A204.1 (cell line): Measurements from ENCODE around the gene ZFPM1.

Experiments
- FAIRE-seq: peaks from 2 replicates; lab custom pipeline; 2012; peaks lifted over from hg19 to GRCh38; lab: Jason Lieb, UNC

The ZFPM1 gene

DNA sequence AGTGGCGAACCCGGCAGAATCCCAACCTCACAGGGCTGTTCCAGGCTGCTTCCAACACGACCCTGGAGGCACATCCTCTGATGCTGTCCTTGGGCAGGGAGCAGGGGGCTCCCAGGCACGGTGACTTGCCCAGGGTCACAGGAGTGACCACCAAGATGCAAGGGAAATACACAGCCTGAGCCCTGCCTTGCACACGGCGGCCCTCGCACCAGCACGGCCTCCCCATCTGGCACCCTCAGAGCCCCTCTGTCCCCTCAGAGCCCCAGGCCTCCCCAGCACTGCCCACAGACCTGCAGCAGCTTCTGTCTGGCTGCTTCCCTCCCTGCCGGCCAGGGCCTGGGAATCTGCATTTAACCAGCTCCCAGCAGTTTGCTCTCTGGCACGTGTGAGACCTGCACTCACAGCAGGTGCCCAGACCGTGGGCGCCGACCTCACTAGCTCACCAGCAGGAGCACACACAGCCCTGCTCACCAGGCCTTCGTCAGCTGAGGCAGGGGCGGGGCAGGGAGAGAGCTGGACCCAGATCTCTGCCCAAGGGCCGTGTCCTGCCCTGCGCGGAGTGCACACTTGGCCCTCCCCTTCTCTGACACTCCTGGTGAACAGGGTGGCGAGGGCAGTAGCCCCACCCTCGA, 87.4 kb downstream of the ZFPM1 start:
- FAIRE-seq: no peak

DNA sequence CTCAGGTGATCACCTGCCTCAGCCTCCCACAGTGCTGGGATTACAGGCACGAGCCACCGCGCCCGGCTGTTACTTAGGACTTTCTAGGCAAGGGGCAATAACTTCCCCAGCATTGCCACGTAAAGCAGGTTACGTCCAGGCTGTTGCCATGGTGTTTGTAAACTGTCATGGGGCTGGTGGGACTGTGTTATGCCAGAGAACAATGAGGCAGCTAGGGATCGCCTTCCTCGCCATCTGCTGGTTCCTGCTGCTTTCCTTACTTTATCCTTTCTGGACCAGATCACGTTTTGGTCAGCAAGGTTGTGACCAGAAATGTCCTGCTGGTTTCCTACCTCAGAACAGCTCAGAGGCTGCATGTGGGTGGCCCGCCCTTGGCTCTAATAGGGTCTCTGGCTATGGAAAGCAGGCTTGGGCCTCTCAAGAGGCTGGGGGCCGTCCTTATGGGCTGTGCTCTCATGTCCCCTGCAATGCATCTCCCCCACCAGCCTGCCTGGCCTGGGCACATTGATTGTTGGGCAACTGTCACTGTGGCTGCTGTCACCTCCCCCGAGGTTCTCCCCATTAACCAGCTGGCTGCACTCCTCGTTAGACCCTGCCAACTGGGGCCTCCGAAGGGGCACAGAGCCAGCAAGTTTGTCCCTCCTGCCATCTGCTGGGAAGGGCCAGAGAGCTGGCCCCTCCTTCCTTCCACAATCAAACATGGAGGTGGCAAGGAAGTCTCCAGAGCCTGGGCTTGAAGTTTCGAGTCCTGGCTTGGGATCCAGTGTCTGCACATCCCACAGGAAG, 88.9 kb downstream of the ZFPM1 start:
- no peak for FAIRE-seq

DNA sequence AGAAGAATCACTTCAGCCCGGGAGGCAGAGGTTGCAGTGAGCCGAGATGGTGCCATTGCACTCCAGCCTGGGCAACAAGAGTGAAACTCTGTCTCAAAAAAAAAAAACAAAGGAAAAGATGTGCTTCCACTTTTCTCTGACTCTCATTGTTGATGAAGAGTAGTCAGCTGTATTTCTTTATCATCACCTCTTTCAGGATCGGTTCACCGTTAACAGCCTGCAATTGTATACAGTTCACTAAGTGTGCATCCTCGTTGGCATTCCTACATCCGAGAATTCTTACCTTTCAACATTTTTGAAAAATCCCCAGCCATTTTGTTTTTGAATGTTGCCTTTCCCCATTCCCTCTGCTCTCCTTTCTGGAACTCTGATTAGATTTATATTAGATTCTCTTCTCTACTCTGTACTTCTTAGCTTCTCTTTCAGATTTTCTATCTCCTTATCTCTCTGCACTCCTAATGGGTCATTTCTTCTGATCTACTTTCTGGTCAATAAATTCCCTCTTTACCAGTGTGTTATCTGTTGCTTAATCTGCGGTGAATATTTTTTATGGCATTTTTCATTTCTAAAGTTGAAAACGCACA, 90.2 kb downstream of the ZFPM1 start:
- no peak for FAIRE-seq

DNA sequence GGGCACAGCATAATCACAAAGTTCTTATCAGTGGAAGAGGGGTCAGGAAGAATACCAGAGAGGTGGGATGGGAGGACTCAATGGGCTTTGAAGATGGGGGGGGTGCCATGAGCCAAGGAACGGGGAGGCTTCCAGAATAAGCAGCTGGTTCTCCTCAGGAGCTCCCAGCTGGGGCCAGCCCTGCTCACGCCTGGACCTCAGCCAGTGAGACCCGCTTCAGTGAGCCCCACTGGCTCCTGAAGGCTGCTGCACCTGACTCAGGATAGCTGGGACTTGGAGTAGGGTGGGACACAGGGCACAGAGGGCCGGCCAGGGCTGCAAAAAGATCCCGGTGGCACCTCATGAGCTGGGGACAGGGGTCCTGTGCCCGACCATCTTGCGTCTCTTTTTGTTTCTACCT, 92.7 kb downstream of the ZFPM1 start:
- no peak for FAIRE-seq

DNA sequence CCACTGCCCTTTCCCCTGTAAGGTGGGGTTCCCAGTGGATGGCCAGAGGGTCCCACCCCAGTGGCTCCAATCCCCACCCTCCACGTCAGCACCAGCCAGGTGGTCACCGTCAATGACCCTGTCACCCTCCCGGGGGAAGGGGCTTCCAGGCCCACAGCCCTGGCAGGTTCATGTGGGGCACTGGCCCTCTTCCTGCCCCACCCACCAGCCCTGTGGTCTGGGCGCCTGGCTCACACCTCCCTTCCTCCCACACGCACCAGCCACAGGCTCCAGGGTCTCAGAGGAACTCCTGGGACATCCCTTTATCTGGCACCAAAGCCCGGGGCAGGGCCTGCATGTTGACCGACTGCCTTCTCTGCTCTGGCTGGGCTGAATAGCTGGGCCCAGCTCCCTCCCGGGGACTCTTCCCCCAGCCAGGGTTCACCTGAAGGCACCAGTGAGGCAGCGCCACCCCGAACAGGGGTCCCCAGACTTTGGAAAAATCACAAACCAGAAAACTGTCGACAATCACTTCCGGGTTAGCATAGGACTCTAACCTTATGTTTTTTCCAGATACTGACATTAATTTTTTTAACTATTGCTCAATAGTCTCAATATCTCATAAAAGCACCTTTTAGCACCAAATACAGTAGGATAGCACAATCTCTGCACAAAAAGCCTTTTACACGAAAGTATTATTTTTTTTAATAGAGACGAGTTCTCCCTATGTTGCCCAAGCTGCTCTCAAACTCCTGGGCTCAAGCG, 95.2 kb downstream of the ZFPM1 start:
- FAIRE-seq: no peak

DNA sequence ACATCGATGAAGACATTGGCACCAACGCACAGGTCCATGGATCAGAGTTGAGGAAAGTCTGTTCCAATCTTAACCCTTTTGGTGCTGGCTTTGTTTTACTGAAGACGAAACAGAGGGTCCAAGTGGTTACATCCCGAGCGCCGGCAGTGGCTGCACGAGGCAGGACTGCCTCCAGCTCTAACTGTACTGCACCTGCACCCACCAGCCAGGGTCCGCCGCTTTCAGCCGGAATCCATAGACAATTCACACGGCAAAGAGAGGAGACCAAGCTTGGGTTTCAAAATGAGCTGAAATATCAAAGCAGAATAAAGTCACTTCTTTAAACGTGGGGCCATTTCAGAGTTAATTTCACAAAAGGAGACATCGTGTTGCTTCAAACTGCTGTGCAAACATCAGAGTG, 95.9 kb downstream of the ZFPM1 start:
- no peak for FAIRE-seq

DNA sequence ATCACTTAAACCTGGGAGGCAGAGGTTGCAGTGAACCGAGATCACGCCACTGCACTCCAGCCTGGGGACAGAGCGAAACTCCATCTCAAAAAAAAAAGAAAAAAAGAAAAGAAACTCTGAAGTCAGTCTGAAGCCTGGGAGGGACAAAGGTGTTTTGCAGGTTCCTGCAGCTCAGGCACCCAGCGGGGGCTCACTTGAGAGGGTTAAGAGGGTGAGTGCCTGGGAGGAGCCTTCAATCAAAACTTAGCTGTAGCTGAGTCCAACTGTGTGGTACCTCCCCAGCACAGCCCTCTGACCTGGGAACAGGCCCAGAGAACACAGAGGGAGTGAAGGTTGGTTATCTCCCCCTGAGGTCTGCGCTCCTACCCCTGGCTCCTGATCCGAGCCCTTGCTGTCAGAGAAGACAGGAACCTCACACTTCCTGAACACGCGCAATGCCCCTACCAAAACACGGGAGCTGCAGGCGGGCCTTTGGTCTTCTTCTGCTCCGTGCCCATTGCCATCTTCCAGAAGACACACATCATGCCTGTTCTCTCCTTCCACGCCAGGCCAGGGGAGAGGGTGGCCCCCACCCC, 96.7 kb downstream of the ZFPM1 start:
- no peak for FAIRE-seq

DNA sequence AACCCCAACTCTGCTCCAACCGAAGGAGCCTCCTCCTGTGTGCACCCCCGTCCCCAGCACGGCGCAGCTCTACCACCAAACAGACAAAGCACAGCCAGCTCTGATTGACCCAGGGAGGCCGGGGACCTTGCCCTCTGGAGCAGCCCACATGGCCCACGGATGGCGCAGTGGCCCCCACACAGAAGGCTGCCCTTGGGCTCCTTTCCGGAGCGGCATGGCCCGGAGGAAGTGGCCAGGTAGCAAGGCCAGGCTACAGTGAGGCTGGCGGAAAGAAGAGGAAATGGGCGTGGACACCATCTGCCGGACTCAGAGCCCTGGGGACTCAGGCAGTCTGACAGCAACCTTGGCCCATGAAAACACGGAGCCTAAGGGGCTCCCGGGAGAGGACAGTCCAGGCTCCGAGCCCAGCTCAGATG, 97.2 kb downstream of the ZFPM1 start:
- FAIRE-seq: no peak

DNA sequence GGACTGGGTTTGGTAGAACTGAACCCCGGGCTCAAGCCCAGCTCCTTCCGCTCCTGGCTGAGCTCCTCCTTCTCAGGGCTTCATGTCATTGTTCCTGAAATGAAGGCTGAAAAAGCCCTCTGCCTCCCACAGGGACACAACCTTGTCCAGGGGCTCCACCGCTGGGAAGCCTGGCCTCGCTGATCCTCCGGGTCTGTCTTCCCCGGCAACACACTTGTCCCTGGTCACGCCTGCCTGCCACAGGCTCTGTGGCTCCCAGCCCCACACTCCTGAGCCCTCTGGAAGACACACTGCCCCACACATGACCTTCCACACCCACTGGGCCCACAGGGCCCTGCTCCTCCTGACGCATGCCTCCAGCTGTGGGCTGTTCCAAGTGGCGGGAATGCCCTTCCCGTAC, 99.1 kb downstream of the ZFPM1 start:
- no peak for FAIRE-seq

DNA sequence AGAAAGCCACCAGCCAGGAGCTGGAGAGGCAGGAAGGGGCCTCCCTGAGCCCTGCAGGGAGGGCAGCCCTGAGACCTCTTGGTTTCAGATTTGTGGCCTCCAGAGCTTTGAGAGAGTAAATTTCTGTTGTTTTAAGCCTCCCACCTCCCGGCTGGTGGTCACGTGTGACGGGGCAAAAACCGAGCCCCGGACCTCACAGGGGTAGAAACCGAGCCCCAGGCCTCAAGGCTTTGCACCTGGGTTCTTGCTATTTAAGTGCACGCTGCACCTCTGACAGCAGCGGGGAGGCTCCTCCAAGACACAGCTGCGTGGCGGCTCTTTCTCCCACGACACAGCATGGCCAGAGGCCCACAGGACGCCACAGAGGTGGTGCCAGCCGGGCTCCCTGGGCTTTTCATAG, 99.7 kb downstream of the ZFPM1 start:
- no peak for FAIRE-seq

DNA sequence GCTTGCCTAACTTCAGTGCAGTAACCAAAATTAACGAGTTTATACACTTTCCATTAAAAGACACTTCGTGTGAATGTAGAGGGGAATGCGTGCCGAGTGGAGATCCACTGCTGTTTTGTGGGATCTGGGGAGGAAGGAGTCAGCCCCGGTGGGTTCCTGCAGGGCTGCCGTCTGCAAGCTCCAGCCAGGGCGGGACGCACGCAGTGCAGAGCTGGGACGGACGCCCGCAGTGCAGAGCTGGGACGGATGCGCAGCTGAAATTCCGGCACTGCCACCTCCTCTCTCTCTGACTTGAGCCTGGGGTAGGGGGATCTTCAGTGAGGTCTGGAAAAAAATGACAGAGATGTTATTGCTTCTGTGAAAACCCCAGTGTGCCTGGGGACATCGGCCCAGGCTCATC, 100.7 kb downstream of the ZFPM1 start:
- FAIRE-seq: no peak

DNA sequence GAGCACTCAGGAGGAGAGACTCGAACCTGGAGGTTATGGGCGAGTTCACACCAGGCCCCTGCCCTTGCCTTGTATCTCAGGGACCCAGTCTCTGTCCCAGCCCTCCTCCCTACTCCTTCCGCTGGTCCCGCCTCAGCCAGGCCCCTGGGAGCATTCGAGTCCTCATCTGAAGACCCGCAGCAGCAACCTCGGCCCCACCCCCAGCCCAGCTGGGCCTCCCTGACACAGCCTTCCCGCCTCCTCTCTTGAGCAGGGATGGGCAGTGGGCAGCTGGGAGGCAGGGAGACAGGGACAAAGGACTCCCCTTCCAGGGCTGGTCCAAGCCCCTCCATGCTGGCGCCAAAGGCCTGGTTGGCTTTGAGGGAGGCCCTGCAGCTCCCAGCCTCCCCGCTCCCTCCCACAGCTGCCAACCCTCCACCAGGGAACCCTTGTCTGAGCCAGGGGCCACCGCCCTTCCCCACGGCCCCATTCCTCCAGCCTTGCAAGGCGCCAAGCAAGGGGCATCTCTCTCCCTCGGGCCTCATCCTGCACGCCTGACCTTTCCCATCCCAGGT, 101.7 kb downstream of the ZFPM1 start:
- FAIRE-seq: no peak

DNA sequence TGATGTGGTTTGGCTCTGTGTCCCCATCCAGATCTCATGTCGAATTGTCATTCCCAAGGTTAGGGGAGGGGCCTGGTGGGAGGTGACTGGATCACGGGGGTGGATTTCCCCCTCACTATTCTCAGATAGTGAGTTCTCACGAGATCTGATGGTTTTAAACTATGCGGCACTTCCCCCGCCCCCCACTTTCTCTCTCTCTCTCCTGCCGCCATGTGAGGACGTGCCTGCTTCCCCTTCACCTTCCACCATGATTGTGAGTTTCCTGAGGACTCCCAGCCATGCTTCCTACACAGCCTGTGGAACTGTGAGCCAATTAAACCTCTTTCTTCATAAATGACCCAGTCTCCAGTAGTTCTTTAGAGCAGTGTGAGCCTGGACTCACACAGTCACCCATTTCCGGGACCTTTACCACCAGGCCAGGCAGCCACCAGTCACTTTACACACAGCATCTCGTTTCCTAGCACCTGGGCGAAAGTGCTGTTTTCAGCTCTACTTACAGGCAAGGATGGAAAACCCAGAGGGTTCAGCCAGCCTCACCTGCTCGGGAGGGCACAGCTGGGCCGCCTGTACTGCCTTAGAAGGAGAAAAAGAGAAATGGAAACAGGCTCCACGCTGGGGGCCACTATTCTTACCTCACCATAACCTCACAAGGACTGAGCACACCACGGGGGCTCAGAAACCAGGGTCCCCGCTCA, 103.4 kb downstream of the ZFPM1 start:
- no peak for FAIRE-seq

DNA sequence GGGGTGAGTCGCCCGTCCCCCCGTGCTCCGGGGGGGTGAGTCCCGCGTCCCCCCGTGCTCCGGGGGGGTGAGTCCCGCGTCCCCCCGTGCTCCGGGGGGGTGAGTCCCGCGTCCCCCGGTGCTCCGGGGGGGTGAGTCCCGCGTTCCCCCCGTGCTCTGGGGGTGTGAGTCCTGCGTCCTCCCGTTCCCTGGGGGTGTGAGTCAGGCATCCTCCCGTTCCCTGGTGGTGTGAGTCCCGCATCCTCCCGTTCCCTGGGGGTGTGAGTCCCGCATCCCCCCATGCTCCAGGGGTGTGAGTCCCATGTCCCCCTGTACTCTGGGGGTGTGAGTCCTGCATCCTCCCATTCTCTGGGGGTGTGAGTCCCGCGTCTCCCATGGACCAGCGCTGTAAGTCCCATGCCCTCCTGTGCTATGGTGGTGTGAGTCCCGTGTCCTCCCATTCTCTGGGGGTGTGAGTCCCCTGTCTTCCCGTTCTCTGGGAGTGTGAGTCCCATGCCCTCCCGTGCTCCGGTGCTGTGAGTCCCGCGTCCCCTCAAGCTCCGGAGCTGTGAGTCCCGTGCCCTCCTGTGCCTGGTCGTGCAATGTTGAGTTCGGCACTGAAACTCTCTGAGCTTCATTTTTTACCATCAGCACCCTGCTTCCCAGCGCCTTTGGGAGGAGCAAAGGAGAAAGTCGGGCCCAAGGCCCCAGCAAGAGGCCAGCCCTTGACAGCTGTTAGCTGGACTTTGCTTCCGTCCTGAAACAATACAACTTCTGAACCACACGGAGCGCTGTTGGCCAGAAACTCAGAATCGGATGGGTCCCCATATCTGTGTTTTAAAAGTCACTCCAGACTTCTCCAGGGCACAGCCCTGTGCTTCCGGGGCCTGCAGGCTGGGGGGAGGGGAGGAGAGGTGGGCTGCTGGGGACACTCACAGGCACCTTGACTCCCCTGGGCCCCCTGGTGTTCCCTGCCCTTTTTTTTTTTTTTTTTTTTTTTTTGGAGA, 105.7 kb downstream of the ZFPM1 start:
- FAIRE-seq: no peak

DNA sequence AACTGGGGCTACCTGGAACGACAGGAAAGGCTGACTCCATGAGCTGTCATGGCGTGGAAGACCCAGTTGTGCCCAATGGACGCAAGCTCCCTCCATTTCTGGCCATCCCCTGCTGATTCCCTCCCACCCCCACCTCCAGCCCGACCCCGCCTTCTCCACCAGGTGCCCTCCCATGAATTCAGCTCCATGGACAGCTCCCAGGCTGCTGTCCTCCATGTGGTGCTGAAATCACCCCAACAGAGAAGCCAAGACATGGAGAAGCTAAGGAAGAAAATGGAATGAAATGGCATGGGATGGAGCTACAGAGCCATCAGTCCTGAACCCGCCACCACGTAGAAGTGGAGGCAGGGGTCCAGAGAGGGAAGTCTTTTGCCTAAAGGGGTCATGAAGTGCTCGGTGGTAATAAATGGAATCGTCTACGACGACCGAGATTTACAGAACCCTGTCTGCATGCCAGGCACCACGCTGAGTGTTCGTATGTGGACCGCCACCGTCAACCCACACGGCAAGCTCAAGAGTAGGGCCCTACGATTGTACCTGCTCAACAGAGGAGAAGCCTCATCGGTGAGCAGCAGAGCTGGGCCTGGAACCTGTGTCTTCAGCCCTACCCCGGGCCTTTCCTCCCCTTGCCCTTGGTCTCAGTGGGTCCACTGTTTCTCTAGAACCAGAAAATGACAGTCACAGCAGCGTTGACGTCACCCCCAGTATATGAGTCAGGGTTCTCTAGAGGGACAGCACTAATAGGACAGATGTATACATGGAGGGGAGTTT, 107.8 kb downstream of the ZFPM1 start:
- no peak for FAIRE-seq

DNA sequence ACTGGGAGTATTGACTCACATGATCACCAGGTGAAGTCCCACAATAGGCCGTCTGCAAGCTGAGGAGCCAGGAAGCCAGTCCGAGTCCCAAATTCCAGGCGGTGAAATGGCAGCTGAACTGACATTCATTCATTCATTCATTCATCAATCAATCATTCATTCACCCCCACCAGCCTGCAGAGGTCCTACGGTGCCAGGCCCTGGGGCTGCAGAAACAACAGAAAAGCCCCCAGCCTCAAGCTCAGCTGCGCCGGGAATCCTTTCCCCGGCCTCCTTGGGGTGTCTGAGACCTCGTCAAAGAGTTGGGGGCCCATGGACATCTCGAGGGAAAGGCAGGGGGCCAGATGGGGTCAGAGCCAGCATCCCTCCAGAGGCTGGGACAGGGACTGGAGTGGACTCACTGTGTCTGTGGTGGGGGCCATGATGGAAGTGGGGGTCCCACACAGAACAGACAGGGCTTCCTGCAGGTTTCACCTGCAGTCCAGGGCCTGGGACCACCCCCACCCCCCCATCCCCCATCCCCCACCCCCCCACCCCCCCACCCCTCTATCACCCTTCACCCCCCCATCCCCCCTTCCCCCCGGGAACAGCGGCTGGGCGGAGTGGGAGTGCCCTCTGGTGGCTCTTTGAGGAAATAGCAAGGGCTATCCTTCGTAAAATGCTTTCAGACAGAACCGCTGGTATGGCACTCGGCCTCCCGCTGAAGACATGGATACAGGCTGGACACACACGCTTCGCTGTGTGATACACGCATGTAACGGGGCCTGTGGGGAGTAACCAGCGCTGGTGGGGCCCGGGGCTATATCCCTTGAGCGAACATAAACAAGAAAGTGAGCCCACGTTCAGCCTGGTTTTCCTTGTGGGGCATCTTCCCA, 108.6 kb downstream of the ZFPM1 start:
- no peak for FAIRE-seq

DNA sequence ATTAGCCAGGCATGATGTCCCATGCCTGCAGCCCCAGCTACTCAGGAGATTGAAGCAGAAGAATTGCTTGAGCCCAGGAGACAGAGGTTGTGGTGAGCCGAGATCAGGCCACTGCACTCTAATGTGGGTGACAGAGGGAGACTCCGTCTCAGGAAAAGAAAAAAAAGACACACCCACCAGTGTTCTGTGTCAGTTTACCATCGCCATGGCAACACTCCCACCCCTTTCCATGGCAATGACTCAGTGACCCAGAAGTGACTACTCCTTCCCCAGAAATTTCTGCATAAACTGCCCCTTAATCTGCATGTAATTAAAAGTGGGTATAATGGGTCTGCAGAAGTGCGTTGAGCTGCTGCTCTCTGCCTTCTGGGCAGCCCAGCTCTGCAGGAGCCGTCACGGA, 113.1 kb downstream of the ZFPM1 start:
- no peak for FAIRE-seq

DNA sequence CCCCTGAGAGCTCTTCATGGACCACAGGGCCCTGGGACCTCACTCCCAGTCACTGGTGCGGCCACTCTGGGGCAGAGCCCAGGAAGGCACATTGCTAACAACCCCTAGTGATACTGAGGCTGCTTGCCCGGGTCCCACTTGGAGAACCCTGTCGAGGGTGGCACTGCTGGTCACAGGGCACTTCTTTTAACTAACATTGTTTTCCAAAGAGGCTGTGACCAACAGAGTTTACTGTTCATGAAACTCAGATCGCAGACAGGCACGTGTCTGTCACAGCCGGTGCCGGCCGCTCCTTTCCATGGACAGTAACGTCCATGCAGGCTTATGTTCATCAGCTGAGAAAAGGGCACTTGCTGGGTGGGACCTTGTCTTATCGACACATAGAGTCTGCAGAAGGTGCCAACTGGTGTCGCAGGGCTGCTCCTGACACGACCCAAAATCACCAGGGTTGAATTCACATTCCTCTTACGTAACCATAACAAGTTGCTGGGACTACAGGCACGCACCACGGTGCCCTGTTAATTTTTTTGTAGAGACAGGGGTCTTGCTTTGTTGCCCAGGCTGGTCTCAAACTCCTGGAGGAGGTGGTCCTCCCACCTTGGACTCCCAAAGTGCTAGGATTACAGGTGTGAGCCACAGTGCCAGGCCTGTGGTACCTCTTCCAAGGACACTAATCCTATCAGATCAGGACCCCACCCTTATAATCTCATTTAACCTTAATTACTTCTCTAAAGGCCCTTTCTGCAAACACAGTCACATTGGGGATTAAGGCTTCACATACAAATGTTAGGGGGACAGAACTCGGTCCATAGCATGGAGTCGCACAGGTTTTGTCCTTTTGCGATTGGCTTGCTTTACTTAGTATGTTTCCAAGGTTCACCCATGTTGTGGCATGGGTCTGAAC, 115.9 kb downstream of the ZFPM1 start:
- no peak for FAIRE-seq
